Measurements from ENCODE around the gene RPP38.

DNA sequence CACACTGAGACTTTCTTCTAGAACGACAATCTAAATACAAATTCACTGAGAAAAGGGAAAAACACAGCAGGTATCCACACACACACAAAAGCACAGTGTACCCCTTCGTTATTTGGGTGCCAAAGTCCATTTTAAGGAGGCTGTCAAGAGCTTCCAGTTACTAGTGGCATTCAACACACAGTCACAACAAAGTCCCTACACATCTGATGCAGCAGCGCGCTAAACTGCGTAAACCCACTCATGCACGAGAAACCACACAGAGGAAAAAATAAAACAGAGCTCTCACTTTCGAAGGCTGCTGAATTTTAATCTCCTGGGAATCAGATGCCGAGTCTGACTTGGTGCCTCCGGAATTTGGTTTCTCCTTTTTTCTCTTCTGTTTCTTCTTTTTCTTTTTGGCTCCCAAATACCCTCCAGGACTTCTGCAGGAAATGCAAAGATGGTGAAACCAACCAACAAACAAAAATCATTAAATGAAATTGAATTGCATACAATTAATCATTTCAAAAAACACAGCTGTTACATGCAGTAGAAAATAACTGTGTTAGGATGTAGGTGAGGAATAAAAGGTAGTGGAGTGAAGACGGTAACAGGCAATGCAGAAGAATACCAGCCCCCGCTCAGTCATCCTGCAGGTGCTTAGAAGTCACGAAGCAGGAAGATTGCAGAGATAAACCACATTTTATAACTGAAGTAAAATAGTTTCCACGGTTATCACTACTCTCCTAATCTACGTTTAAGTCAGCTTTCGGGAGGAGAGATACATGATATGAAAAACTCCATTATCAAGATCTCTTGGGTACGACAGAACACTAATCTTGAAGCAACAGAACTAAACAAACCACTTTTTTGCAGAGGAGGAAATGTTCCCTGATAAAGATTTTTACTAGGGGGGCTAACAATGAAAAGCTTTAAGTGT is 44.2 kb downstream of the RPP38 start:
- TF ChIP-seq YY1 (IDR thresholded peaks at IDR 0.05; ENCODE audit: extremely low read depth, insufficient replicate concordance, low read depth, low read length) (no peak), POLR2A (IDR thresholded peaks at IDR 0.05; ENCODE audit: borderline replicate concordance, extremely low read depth, insufficient read depth, insufficient read length) (no peak), SRF (IDR thresholded peaks at IDR 0.05; ENCODE audit: low read depth) (no peak), POLR2AphosphoS5 (IDR thresholded peaks at IDR 0.05; ENCODE audit: low read depth, low read length) (no peak), SP1 (IDR thresholded peaks at IDR 0.05; ENCODE audit: low read depth) (no peak), EZH2 (IDR thresholded peaks at IDR 0.05) (no peak), EZH2phosphoT487 (IDR thresholded peaks at IDR 0.05; ENCODE audit: borderline replicate concordance) (no peak), RAD21 (IDR thresholded peaks at IDR 0.05; ENCODE audit: low read depth) (no peak), CEBPB (IDR thresholded peaks at IDR 0.05; ENCODE audit: low read depth) (no peak), SIN3A (IDR thresholded peaks at IDR 0.05; ENCODE audit: low read depth) (no peak)
- TF ChIP-seq, protein P1, sequence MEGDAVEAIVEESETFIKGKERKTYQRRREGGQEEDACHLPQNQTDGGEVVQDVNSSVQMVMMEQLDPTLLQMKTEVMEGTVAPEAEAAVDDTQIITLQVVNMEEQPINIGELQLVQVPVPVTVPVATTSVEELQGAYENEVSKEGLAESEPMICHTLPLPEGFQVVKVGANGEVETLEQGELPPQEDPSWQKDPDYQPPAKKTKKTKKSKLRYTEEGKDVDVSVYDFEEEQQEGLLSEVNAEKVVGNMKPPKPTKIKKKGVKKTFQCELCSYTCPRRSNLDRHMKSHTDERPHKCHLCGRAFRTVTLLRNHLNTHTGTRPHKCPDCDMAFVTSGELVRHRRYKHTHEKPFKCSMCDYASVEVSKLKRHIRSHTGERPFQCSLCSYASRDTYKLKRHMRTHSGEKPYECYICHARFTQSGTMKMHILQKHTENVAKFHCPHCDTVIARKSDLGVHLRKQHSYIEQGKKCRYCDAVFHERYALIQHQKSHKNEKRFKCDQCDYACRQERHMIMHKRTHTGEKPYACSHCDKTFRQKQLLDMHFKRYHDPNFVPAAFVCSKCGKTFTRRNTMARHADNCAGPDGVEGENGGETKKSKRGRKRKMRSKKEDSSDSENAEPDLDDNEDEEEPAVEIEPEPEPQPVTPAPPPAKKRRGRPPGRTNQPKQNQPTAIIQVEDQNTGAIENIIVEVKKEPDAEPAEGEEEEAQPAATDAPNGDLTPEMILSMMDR (IDR thresholded peaks at IDR 0.05 in 2 of 3, conservative IDR thresholded peaks at IDR 0.05 in 1 of 3; ENCODE audit: borderline replicate concordance in 1 of 3, insufficient read depth in 1 of 3, low read depth in 2 of 3, low read length in 2 of 3), result no peak
- TF ChIP-seq, protein P2, sequence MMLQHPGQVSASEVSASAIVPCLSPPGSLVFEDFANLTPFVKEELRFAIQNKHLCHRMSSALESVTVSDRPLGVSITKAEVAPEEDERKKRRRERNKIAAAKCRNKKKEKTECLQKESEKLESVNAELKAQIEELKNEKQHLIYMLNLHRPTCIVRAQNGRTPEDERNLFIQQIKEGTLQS (IDR thresholded peaks at IDR 0.05), result no peak
